SK-N-SH treated with all-trans-retinoic acid at 6 μM for 48 hours (cell line): Measurements from ENCODE around the gene VGLL2.

Source experiments
- BACH2 ChIP-seq: fragments of 250-450 bp; sonication (Bioruptor Pico); IDR thresholded peaks from 2 replicates; pipeline ENCODE4 v1.9.0; 2021; ENCODE audit warnings: mild to moderate bottlenecking, borderline replicate concordance
- GLIS3 ChIP-seq: fragments of 250-450 bp; sonication (Bioruptor Pico); IDR thresholded peaks from 2 replicates; pipeline ENCODE4 v1.5.0; 2020; ENCODE audit warnings: mild to moderate bottlenecking, moderate library complexity
- PPARA ChIP-seq: fragments of 250-450 bp; sonication (Bioruptor Pico); IDR thresholded peaks from 2 replicates; pipeline ENCODE4 v1.5.0; 2020; ENCODE audit warnings: mild to moderate bottlenecking, borderline replicate concordance
- RARB ChIP-seq: fragments of 250-450 bp; sonication (Bioruptor Pico); IDR thresholded peaks from 2 replicates; pipeline ENCODE4 v1.8.0; 2021; ENCODE audit warnings: mild to moderate bottlenecking, moderate library complexity
- SNAI2 ChIP-seq: fragments of 250-450 bp; sonication (Bioruptor Pico); IDR thresholded peaks from 2 replicates; pipeline ENCODE4 v1.5.0; 2020; ENCODE audit warnings: mild to moderate bottlenecking, moderate library complexity
- TOX ChIP-seq: fragments of 250-450 bp; sonication (Bioruptor Pico); IDR thresholded peaks from 2 replicates; pipeline ENCODE4 v1.8.0; 2021; ENCODE audit warnings: mild to moderate bottlenecking, moderate library complexity, borderline replicate concordance
- TF ChIP-seq, protein P1 (sequence below): fragments of 250-450 bp; sonication (Bioruptor Pico); IDR thresholded peaks from 2 replicates; pipeline ENCODE4 v1.8.0; 2021; ENCODE audit warnings: low read depth, mild to moderate bottlenecking, moderate library complexity, borderline replicate concordance
- TF ChIP-seq, protein P2 (sequence below): fragments of 250-450 bp; sonication (Bioruptor Pico); IDR thresholded peaks from 2 replicates; pipeline ENCODE4 v1.5.0; 2020; ENCODE audit warnings: mild to moderate bottlenecking, moderate library complexity

DNA sequence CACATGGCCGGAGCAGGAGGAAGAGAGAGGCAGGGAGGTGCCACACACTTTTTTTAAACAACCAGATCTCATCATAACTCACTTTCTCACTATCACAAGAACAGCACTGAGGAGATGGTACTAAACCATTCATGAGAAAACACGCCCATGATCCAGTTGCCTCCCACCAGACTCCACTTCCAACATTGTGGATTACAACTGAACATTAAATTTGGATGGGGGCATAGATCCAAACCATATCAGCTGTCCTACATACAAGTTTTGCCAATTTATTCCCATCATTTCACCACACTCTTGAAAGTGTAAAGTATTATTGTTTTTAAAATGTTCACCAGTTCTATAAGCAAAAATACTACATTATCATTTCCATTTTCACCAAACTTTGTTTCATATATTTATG lies 33.9 kb upstream of the VGLL2 start:
- TF ChIP-seq, protein P1, sequence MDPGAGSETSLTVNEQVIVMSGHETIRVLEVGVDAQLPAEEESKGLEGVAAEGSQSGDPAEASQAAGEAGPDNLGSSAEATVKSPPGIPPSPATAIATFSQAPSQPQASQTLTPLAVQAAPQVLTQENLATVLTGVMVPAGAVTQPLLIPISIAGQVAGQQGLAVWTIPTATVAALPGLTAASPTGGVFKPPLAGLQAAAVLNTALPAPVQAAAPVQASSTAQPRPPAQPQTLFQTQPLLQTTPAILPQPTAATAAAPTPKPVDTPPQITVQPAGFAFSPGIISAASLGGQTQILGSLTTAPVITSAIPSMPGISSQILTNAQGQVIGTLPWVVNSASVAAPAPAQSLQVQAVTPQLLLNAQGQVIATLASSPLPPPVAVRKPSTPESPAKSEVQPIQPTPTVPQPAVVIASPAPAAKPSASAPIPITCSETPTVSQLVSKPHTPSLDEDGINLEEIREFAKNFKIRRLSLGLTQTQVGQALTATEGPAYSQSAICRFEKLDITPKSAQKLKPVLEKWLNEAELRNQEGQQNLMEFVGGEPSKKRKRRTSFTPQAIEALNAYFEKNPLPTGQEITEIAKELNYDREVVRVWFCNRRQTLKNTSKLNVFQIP (CRISPR knock-in tag) = no peak
- TF ChIP-seq BACH2 (CRISPR knock-in tag) = no peak
- TF ChIP-seq RARB (CRISPR knock-in tag) = no peak
- no peak for TF ChIP-seq PPARA (CRISPR knock-in tag)
- TF ChIP-seq, protein P2, sequence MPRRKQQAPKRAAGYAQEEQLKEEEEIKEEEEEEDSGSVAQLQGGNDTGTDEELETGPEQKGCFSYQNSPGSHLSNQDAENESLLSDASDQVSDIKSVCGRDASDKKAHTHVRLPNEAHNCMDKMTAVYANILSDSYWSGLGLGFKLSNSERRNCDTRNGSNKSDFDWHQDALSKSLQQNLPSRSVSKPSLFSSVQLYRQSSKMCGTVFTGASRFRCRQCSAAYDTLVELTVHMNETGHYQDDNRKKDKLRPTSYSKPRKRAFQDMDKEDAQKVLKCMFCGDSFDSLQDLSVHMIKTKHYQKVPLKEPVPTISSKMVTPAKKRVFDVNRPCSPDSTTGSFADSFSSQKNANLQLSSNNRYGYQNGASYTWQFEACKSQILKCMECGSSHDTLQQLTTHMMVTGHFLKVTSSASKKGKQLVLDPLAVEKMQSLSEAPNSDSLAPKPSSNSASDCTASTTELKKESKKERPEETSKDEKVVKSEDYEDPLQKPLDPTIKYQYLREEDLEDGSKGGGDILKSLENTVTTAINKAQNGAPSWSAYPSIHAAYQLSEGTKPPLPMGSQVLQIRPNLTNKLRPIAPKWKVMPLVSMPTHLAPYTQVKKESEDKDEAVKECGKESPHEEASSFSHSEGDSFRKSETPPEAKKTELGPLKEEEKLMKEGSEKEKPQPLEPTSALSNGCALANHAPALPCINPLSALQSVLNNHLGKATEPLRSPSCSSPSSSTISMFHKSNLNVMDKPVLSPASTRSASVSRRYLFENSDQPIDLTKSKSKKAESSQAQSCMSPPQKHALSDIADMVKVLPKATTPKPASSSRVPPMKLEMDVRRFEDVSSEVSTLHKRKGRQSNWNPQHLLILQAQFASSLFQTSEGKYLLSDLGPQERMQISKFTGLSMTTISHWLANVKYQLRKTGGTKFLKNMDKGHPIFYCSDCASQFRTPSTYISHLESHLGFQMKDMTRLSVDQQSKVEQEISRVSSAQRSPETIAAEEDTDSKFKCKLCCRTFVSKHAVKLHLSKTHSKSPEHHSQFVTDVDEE = no peak
- TF ChIP-seq SNAI2 (CRISPR knock-in tag) = no peak
- TF ChIP-seq GLIS3 (CRISPR knock-in tag) = no peak
- no peak for TF ChIP-seq TOX (CRISPR knock-in tag)
